H1 (cell line): ENCODE measurements around the gene HYDIN. TPM values are rescaled to one million over a fixed set of nuclear protein-coding genes. Genes with fewer than 3 reads are reported as not detected.

Experiments
- CTCF ChIA-PET: fragments of 300-600 bp; sonication (Branson Sonifier 250); formaldehyde crosslinking; loops from one replicate; lab custom pipeline; 2021; ENCODE audit not compliant: partially characterized antibody; lab: Charles Lee
- POLR2A ChIA-PET: fragments of 300-600 bp; sonication (Branson Sonifier 250); formaldehyde crosslinking; loops from one replicate; lab custom pipeline; 2021; ENCODE audit warnings: inconsistent platforms; ENCODE audit not compliant: partially characterized antibody; lab: Charles Lee
- DNase-seq, 2 experiments: peaks; one replicate each; pipeline versions ENCODE4 v3.0.0 to v3.0.0-alpha.2; 2010 to 2022; ENCODE audit warnings: low spot score in 2 of 2, low read depth in 1 of 2, mixed read lengths in 1 of 2
- FAIRE-seq: peaks from 2 replicates; lab custom pipeline; 2011; peaks lifted over from hg19 to GRCh38; lab: Jason Lieb, UNC
- H2AFZ ChIP-seq: 2 replicates; pipeline ENCODE4 v1.8.1; 2012; ENCODE audit warnings: low read length, inconsistent platforms
- H2AK5ac ChIP-seq: 2 replicates; pipeline ENCODE4 v1.6.1; 2013; ENCODE audit warnings: low read depth, low read length
- H2BK120ac ChIP-seq: replicated peaks from 2 replicates; pipeline ENCODE3; 2013; ENCODE audit warnings: low read depth, low read length, inconsistent platforms
- H2BK12ac ChIP-seq: 2 replicates; pipeline ENCODE4 v1.6.1; 2013; ENCODE audit warnings: low read depth, low read length
- H2BK15ac ChIP-seq: 2 replicates; pipeline ENCODE4 v1.6.1; 2013; ENCODE audit warnings: low read length
- H2BK20ac ChIP-seq: 2 replicates; pipeline ENCODE4 v1.6.1; 2013; ENCODE audit warnings: low read length
- H2BK5ac ChIP-seq: 2 replicates; pipeline ENCODE4 v1.6.1; 2013; ENCODE audit warnings: low read depth, low read length
- H3K14ac ChIP-seq: 2 replicates; pipeline ENCODE4 v1.6.1; 2013; ENCODE audit warnings: inconsistent platforms; ENCODE audit not compliant: insufficient read length
- H3K18ac ChIP-seq: 2 replicates; pipeline ENCODE4 v1.6.1; 2013; ENCODE audit warnings: low read length; ENCODE audit errors: extremely low read depth
- H3K23ac ChIP-seq: 2 replicates; pipeline ENCODE4 v1.6.1; 2013; ENCODE audit warnings: inconsistent platforms; ENCODE audit not compliant: insufficient read length
- H3K23me2 ChIP-seq: 2 replicates; pipeline ENCODE4 v1.6.1; 2013; ENCODE audit warnings: low read depth, low read length
- H3K27ac ChIP-seq: 2 replicates; pipeline ENCODE4 v1.6.1; 2011; ENCODE audit warnings: low read depth, low read length, inconsistent platforms
- H3K27me3 ChIP-seq, 4 experiments: replicated peaks in 1 of 4; 1 replicate in 1 of 4; 2 replicates in 3 of 4; pipeline versions ENCODE4 v1.6.1 to v1.8.1; 2011 to 2013; ENCODE audit warnings: low read length in 3 of 4, mild to moderate bottlenecking in 3 of 4, inconsistent platforms in 2 of 4, mixed read lengths in 2 of 4, moderate library complexity in 1 of 4; ENCODE audit not compliant: control insufficient read depth in 3 of 4, insufficient read depth in 3 of 4; ENCODE audit errors: extremely low read depth in 1 of 4
- H3K36me3 ChIP-seq, 4 experiments: 2 replicates each; pipeline versions ENCODE4 v1.6.1 to v1.8.1; 2011 to 2013; ENCODE audit warnings: mild to moderate bottlenecking in 4 of 4, low read length in 3 of 4, moderate library complexity in 2 of 4, control low read depth in 1 of 4, inconsistent platforms in 1 of 4; ENCODE audit not compliant: insufficient read depth in 4 of 4, control insufficient read depth in 2 of 4
- H3K4ac ChIP-seq: replicated peaks from 2 replicates; pipeline ENCODE3; 2013; ENCODE audit warnings: low read length, low read depth, mixed read lengths, inconsistent platforms; ENCODE audit not compliant: insufficient read length
- H3K4me1 ChIP-seq, 4 experiments: replicated peaks in 1 of 4; 1 replicate in 1 of 4; 2 replicates in 3 of 4; pipeline versions ENCODE4 v1.6.1 to v1.8.1; 2011 to 2013; ENCODE audit warnings: low read length in 3 of 4, inconsistent platforms in 2 of 4, mixed read lengths in 1 of 4; ENCODE audit not compliant: insufficient read depth in 4 of 4, control insufficient read depth in 3 of 4
- H3K4me2 ChIP-seq, 2 experiments: 2 replicates each; pipeline versions ENCODE4 v1.6.1 to v1.8.1; 2011 to 2013; ENCODE audit warnings: low read depth in 2 of 2, low read length in 2 of 2, control low read depth in 1 of 2, inconsistent platforms in 1 of 2, mild to moderate bottlenecking in 1 of 2; ENCODE audit not compliant: insufficient read depth in 1 of 2
- H3K4me3 ChIP-seq, 4 experiments: fragments of 200-600, 300-600 bp in 1 of 4; sonication (generic), shearing (Covaris generic), sonication (Bioruptor Twin) in 1 of 4; 2 replicates each; pipeline versions ENCODE4 v1.5.1 to v1.8.1; 2011 to 2016; ENCODE audit warnings: low read length in 4 of 4, low read depth in 3 of 4, control low read depth in 2 of 4, inconsistent platforms in 2 of 4, mild to moderate bottlenecking in 2 of 4, mixed read lengths in 1 of 4, moderate library complexity in 1 of 4; ENCODE audit not compliant: insufficient read depth in 2 of 4; ENCODE audit errors: extremely low read depth in 1 of 4
- H3K56ac ChIP-seq: replicated peaks from 2 replicates; pipeline ENCODE3; 2013; ENCODE audit warnings: low read depth, mild to moderate bottlenecking, mixed read lengths, low read length, inconsistent platforms; ENCODE audit not compliant: insufficient read length
- H3K79me1 ChIP-seq: 2 replicates; pipeline ENCODE4 v1.6.1; 2013; ENCODE audit warnings: low read depth, low read length, control low read depth
- H3K79me2 ChIP-seq, 2 experiments: 2 replicates each; pipeline versions ENCODE4 v1.6.1 to v1.8.1; 2012 to 2013; ENCODE audit warnings: low read length in 2 of 2, mild to moderate bottlenecking in 2 of 2, inconsistent platforms in 1 of 2; ENCODE audit not compliant: insufficient read depth in 2 of 2, control insufficient read depth in 1 of 2
- H3K9ac ChIP-seq, 4 experiments: replicated peaks in 1 of 4; 1 replicate in 1 of 4; 2 replicates in 3 of 4; pipeline versions ENCODE4 v1.6.1 to v1.8.1; 2011 to 2013; ENCODE audit warnings: low read depth in 3 of 4, low read length in 3 of 4, control low read depth in 2 of 4, mild to moderate bottlenecking in 2 of 4, moderate library complexity in 2 of 4, inconsistent platforms in 1 of 4; ENCODE audit errors: extremely low read depth in 1 of 4
- H3K9me3 ChIP-seq, 2 experiments: 2 replicates each; pipeline versions ENCODE4 v1.6.1 to v1.8.1; 2012 to 2013; ENCODE audit warnings: mild to moderate bottlenecking in 2 of 2, moderate library complexity in 2 of 2, control low read depth in 1 of 2, inconsistent platforms in 1 of 2, low read depth in 1 of 2, low read length in 1 of 2, mixed read lengths in 1 of 2; ENCODE audit not compliant: insufficient read depth in 2 of 2
- H4K20me1 ChIP-seq, 2 experiments: replicated peaks in 1 of 2; 2 replicates each; pipeline versions ENCODE3 to v1.8.1; 2011 to 2013; ENCODE audit warnings: inconsistent platforms in 2 of 2, low read length in 2 of 2, mild to moderate bottlenecking in 1 of 2; ENCODE audit not compliant: insufficient read depth in 2 of 2, control insufficient read depth in 1 of 2
- H4K5ac ChIP-seq: 2 replicates; pipeline ENCODE4 v1.6.1; 2013; ENCODE audit warnings: low read length, low read depth, mixed read lengths, inconsistent platforms; ENCODE audit not compliant: insufficient read length
- H4K8ac ChIP-seq: 2 replicates; pipeline ENCODE4 v1.8.0; 2013; ENCODE audit warnings: mild to moderate bottlenecking, moderate library complexity, low read length, inconsistent platforms; ENCODE audit not compliant: insufficient read depth; ENCODE audit errors: extremely low read depth
- H4K91ac ChIP-seq: replicated peaks from 2 replicates; pipeline ENCODE3; 2013; ENCODE audit warnings: low read length, mixed read lengths, inconsistent platforms; ENCODE audit not compliant: insufficient read length
- ASH2L ChIP-seq: fragments of 200-600, 300-600 bp; sonication (generic); IDR thresholded peaks from one replicate; pipeline ENCODE4 v1.7.1; 2017; ENCODE audit warnings: low read length
- FOSL1 ChIP-seq: IDR thresholded peaks from 2 replicates; pipeline ENCODE4 v1.6.1; 2011; ENCODE audit warnings: mild to moderate bottlenecking, low read depth, low read length, moderate library complexity; ENCODE audit not compliant: insufficient read depth
- GABPA ChIP-seq: IDR thresholded peaks from 2 replicates; pipeline ENCODE4 v1.6.1; 2011; ENCODE audit warnings: mild to moderate bottlenecking, low read length, moderate library complexity, borderline replicate concordance; ENCODE audit not compliant: insufficient read depth
- HDAC6 ChIP-seq: IDR thresholded peaks from one replicate; pipeline ENCODE4 v1.7.1; 2012; ENCODE audit warnings: low read depth, mild to moderate bottlenecking, inconsistent platforms, low read length, moderate library complexity
- JUND ChIP-seq: IDR thresholded peaks from 2 replicates; pipeline ENCODE4 v1.6.1; 2011; ENCODE audit warnings: mild to moderate bottlenecking, improper control_type of control experiment, low read length
- KDM1A ChIP-seq: fragments of 200-600, 300-600 bp; sonication (generic); IDR thresholded peaks from 2 replicates; pipeline ENCODE4 v1.7.1; 2016; ENCODE audit warnings: mild to moderate bottlenecking, low read length, borderline replicate concordance
- KDM4A ChIP-seq: IDR thresholded peaks from one replicate; pipeline ENCODE4 v1.7.1; 2012; ENCODE audit warnings: low read depth, mild to moderate bottlenecking, moderate library complexity, low read length, inconsistent platforms; ENCODE audit not compliant: severe bottlenecking
- MAX ChIP-seq: IDR thresholded peaks from 2 replicates; pipeline ENCODE4 v1.6.1; 2012; ENCODE audit warnings: inconsistent platforms
- NRF1 ChIP-seq: IDR thresholded peaks from 2 replicates; pipeline ENCODE4 v1.6.1; 2011; ENCODE audit warnings: mild to moderate bottlenecking, low read depth, low read length, improper control_type of control experiment
- POU5F1 ChIP-seq: IDR thresholded peaks from 2 replicates; pipeline ENCODE4 v1.6.1; 2011; ENCODE audit warnings: low read depth, mild to moderate bottlenecking, low read length, moderate library complexity
- RBBP5 ChIP-seq: IDR thresholded peaks from 2 replicates; pipeline ENCODE4 v1.7.1; 2012; ENCODE audit warnings: low read depth, mild to moderate bottlenecking, inconsistent platforms, low read length, moderate library complexity, borderline replicate concordance
- SIN3A ChIP-seq, 2 experiments: IDR thresholded peaks in 1 of 2; conservative IDR thresholded peaks in 1 of 2; 2 replicates each; pipeline ENCODE4 v1.6.1; 2011 to 2012; ENCODE audit warnings: low read length in 2 of 2, improper control_type of control experiment in 1 of 2, low read depth in 1 of 2, mild to moderate bottlenecking in 1 of 2
- TAF1 ChIP-seq: IDR thresholded peaks from 2 replicates; pipeline ENCODE4 v1.6.1; 2011; ENCODE audit warnings: mild to moderate bottlenecking, low read depth, low read length
- TAF7 ChIP-seq: optimal IDR thresholded peaks from 2 replicates; pipeline ENCODE3; 2011; ENCODE audit warnings: low read depth, mild to moderate bottlenecking, inconsistent platforms, low read length, moderate library complexity, borderline replicate concordance
- WGBS, 2 experiments: shearing (Covaris generic) in 1 of 2; methylation state at CpG; one replicate each; pipeline versions ENCODE4 v1.1.6 to v1.1.7; 2013 to 2015; ENCODE audit warnings: low lambda C conversion rate in 2 of 2, mixed read lengths in 2 of 2, inconsistent platforms in 1 of 2, low coverage in 1 of 2, missing lambda C conversion rate in 1 of 2; ENCODE audit not compliant: insufficient replicate concordance in 2 of 2, insufficient coverage in 1 of 2, insufficient read length in 1 of 2; ENCODE audit errors: extremely low coverage in 1 of 2, missing lambda C conversion rate in 1 of 2; 5-methylcytosine and 5-hydroxymethylcytosine counted together
- polyA plus RNA-seq, 7 experiments: library from polyadenylated mRNA; depleted of rRNA in 3 of 7; stranded (reverse) in 5 of 7; unstranded in 2 of 7; fragments of >200 nt in 5 of 7; fragments of 200-250 nt in 2 of 7; gene quantifications; 1 replicate in 5 of 7; 2 replicates in 1 of 7; 4 replicates in 1 of 7; pipeline versions ENCODE4 v1.2.1 to v1.2.3, GENCODE V29; 2011 to 2013; ENCODE audit warnings: missing spikeins in 2 of 7, mixed read lengths in 2 of 7
- total RNA-seq: library from RNA; stranded (reverse); fragmentation: NEBNext Ultra II Directional; extraction: Animal tissue kit (Norgen Biotek cat#: 25700); gene quantifications from 2 replicates; pipeline ENCODE4 v1.2.1, GENCODE V29; 2021

The HYDIN gene
- total and polyA plus RNA-seq, 2 of the 8 experiments (the other 6 are each of a cell fraction or from before 2014, with no cell fraction given) = 1.1 to 1.8 TPM

GRCh38 chr16:70764632-70765031, 465.9 kb downstream of the HYDIN start:
- Histone ChIP-seq H3K9me3 (no peaks in the 10 kb centered on the region), H3K79me1 (no peaks in the 10 kb centered on the region; the same call in 1 of the 2 replicates), H3K36me3 (peaks cover 0 to 8% (median 4%) of the 10 kb centered on the region in 4 experiments; a peak in 3 of 8 replicates), H3K4me3 (no peak overlapping the region), H3K27me3 (no peaks in the 10 kb centered on the region), H3K4me2 (no peak overlapping the region), H3K56ac (no peak overlapping the region), H2AFZ (no peak overlapping the region), H2BK20ac (no peak overlapping the region), H3K4ac (no peak overlapping the region), H4K91ac (no peak overlapping the region), H3K23ac (no peak overlapping the region), H3K18ac (no peak overlapping the region), H3K9ac (no peak overlapping the region), H4K5ac (no peak overlapping the region), H3K79me2 (no peaks in the 10 kb centered on the region), H2BK120ac (no peak overlapping the region), H4K20me1 (peaks cover 3 to 5% of the 10 kb centered on the region in 2 experiments), H4K8ac (no peak overlapping the region), H3K23me2 (no peaks in the 10 kb centered on the region), H3K4me1 (peaks cover 0 to 9% (median 2%) of the 10 kb centered on the region in 4 experiments; a peak in 2 of 7 replicates), H3K14ac (no peak overlapping the region), H2BK5ac (no peak overlapping the region), H2AK5ac (no peak overlapping the region), H2BK12ac (no peak overlapping the region), H2BK15ac (no peak overlapping the region), H3K27ac (no peak overlapping the region)
- no peak for TF ChIP-seq MAX
- TF ChIP-seq KDM4A = no peak
- no peak for TF ChIP-seq HDAC6
- TF ChIP-seq TAF7 = no peak
- no peak for TF ChIP-seq POU5F1
- no peak for TF ChIP-seq FOSL1
- TF ChIP-seq ASH2L = no peak
- no peak for TF ChIP-seq GABPA
- no peak for TF ChIP-seq TAF1
- TF ChIP-seq KDM1A = no peak
- no peak for TF ChIP-seq SIN3A (conservative IDR thresholded peaks at IDR 0.05 in 1 of 2, IDR thresholded peaks at IDR 0.05 in 1 of 2; ENCODE audit: low read depth in 1 of 2, low read length in 2 of 2)
- TF ChIP-seq NRF1 = no peak
- TF ChIP-seq RBBP5 = no peak
- TF ChIP-seq JUND = no peak
- DNase-seq = no peak
- ChIA-PET POLR2A (interaction anchor here (0.7 kb wide), 1 partner anchor 28 kb away, joined by 4 read pairs; no protein-coding TSS in a partner anchor), CTCF (interaction anchor here (0.6 to 5.2 kb wide), 5 partner anchors 23 to 849 kb away, joined by 3 to 35 read pairs (median 3); no protein-coding TSS in a partner anchor)
- 96% methylated on average over 10 of the region's 10 CpGs; no CpG with 5 or more reads in 1 of the 2 experiments for WGBS, 2 experiments
- FAIRE-seq = no peak
